LHCN-M2 (cell line): ENCODE measurements around the gene MTA3. TPM values are rescaled to one million over a fixed set of nuclear protein-coding genes. Genes with fewer than 3 reads are reported as not detected.

Experiments
- DNase-seq: peaks from one replicate; pipeline ENCODE4 v3.0.0-alpha.2; 2012; ENCODE audit warnings: low read depth
- total RNA-seq: library from RNA; depleted of rRNA; stranded (reverse); fragments of >200 nt; gene quantifications from 2 replicates; pipeline ENCODE4 v1.2.3, GENCODE V29; 2014

MTA3 gene
- total RNA-seq, 1 experiment from 2014 or later, result 18.8 TPM

DNA sequence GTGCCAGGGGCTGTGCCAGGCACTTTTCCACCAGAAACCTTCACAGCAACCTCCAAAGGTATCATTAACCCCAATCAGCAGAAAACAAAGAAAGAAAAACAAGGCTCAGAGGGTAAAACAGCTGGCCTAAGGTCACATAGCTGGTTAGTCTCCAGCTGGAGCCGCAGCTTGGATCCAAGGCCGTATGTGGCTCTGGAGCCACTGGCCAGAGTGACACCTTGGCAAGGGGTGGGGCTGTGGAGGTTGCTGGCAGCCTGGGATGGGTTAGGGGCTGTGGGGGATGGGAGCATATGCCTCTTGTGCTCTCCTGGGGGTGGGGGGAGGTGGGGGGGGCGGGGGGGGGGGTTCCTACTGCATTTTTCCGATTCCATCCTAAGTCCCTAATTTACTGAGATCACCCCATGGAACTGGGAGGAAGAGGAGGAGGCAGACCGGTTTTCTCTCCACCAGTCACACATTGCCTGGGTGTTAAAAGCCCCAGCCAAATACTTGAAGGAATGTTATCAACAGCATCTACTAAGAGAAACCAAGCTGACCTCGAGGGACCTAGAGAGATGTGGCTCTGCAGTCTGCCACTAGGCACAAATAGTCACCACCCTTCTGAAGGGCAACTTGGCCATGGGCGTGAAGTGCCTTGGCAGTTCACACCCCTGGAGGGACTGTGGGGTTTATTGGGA, 215.9 kb downstream of the MTA3 start:
- DNase-seq, result no peak

DNA sequence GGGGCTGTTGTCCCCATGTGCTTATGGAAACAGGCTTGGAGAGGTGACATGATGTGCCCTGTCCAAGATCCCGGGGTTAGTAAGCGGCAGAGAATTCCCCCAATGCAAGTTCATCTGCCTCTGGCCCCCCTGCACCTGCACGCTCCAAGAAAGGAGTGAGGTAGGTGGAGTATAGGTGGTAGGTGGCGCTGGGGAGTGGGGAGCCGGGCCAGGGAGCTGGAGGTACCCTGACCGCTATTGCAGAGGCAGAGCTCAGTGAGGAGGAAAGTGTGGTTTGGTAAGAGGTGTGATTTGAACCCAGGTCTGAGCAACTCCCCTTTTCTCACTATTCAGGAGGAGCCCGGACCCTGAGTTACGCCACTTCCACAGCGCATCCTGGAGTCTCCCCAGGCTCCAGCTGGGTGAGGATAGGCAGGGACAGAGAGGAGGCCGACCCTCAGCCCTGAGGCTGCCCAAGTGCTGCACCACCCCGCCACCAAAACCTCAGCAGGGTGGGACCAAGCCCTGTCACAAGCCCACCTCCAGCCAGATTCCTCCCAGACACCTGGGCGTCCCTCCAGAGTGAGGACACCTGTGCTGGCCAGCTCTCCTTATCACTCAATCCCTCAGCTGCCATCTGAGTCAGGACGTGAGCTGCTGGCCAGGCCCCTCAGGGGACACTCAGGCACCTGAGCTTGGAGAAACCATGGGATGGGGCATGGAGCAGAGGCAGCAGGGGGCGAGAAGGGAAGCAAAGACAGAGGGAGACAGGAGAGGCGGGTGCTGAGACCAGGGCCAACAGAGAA, 218.3 kb downstream of the MTA3 start:
- DNase-seq, result no peak

DNA sequence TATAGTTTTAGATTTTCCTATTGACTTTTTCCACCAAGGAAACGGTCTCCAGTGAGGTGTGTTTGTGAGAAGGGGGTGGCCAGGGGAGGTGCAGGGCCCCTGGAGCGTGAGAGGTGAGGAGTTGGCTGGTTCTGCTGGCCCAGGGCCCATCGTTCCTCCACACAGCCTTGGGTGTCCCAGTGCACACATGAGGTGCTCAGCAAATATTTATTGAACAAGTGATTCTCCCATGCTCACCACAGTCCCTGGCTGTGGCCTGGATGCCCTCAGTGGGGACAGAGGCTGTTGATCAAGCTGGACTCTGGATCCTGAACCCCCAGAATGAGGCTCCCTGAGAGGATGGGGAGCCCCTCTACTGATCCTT, 219.0 kb downstream of the MTA3 start:
- no peak for DNase-seq

DNA sequence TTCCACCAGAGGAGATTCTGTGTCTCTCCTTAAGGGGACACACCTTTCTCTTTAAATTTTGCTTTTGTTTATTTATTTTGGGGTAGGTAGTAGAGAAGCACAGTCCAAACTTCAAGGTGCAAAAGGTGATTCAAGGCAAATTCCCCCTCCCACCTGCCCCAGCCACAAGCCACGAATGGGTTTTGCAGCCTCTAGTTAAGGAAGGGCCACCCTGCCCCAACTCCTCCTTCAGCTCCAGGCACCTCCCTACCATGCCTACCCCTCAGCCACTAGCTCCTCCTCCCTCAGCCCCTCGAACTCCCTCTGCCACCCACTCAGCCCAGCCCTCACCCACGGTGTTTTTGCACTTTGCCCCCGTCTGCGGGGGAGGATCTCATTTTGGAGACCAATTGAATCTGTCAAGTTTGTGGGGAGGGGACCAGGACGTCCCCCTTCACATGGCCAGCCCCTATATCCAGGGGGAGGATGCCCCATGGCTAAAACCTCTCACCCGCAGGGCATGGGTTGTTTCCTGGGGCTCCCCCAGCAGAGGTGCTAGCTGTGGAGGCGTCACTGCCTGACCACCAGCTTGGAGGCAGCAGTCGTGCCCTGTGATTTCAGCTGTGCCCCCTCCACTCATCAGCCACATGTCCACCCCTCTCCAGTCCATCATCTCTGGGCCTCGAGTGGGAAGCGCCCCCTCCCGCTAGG, 219.5 kb downstream of the MTA3 start:
- DNase-seq, result no peak

DNA sequence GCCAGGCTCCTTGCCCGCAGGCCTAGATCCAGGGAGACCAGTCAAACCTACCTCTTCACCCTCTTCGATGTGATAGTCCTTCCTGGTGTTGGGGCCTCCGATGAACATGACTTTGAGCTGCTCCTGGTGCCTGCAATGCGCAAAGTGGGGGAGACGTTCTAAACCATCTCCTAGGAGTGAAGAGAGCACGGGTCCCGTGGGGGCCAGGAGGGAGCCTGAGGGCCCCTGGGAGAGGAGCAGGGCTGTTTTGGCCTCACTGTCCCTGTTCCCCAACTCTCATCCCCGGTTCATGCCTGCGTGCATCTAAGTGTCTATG, 220.0 kb downstream of the MTA3 start:
- DNase-seq, result no peak

DNA sequence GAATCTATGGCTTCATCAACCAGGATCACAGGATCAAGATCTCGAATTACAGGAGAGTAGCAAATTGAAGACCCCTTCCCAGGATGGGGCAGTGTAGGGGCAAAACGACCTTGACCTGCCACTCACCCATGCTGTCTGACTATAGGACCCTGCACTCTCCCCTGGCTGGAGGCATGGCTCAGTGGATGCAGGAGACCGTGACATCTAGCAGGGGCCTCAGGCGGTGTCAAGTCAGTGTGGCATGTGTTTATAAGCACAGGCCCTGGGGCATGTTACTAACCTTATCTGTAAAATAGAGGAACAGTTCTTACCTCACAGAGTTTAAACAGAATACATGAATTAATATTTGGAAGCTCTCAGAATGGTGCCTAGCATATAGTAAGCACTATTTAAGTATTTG, 220.4 kb downstream of the MTA3 start:
- no peak for DNase-seq

DNA sequence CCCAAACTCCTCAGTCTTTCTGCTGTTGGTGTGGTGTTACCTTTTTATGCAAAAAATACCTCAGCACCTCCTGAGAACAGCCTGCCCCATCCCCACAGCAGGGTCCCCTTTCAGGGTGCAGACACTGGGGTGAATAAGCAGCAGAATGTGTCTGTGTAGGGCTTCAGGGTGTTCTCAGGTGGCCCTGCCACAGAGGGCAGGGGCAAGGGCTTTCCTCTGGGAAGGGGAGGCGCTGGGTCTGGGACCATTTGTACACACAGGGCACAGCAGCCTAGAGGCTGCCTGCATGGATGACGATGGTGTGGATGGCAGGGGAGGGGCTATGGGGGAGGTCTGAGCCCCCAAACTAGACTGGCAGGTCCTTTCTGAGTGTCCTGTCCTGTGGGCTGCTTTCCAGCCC, 221.3 kb downstream of the MTA3 start:
- no peak for DNase-seq

DNA sequence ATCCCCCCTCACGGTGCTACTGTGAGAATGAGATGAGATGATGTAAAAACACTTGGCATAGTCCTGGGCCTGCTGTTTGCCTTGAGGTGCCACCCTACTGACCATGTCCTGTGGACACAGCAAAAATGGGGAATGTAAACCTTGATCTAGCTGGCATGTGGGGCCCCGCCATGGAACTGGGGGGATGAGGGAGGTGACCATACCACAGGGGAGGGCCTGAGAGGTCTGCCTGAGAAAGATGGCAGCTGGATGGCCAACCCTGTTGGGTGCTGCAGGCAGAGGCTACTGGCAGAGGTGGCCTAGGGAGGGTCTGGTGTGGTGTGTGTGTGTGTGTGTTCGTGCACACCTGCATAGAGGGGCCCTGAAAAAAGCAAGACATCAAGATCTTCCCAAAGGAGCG, 223.2 kb downstream of the MTA3 start:
- DNase-seq, result no peak

DNA sequence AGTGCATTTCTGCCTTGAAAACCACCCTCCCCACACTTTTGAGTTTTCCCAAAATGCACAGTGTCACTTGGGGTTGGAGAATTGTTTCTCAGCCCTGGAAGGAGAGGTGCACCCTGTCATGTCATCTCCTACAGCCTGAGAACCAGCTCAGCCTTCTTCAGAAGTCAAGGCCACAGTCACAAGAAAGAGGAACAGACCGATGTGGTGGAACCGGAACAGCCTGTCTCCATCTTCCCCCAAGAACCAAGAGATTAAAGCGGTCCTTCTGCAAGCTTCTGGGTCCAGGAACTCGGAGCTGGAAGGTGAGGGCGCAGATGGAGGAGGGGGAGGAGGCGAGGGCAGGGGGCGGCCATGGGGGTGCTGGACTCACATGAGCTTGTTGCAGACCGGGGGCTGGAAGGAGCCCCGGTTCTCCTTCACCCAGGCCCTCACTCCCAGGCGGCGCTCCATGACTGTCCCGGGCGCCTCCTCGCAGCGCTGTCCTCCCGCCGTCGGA, 223.7 kb downstream of the MTA3 start:
- no peak for DNase-seq

DNA sequence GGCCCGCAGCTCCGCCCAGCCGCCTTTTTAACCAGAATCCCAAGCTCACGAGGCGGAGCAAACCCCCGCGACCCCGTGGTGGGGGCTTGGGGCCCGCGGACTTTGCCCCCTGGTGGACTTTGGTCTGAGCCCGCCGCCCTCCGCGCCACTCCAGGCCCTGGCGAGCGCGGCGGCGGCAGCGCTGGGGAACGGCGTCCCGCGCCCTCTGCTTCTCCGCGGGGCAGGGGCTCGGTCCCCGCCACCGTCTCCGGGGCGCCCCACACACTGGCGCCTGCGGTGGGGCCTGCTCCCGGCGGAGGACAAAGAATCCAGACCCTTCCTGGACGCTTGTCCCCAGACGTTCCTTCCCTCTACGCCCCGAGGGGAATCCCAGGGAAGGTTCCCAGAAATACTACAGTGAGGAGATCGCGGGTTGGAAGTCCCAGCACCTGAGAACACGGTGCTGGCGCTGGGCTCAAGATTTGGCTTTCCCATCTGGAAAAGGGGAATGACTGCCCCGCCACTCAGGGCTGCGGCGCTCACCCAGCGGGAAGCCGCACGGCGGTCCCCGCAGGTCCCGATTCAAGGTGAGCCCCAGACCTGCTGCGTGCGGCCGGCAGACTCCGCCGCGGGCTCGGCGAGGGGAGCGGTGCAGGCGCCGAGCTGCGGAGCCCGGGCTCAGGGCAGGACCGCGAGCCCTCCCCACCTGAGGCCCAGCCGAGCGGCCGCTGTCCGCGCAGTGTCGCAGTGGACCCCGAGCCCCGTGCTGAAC, 224.3 kb downstream of the MTA3 start, which contains the start of gene HAAO:
TSS of gene HAAO (minus strand) at position 1 of the 751 bp plus-strand sequence. CDS start 47 bp downstream, outside the sequence.
- DNase-seq, result no peak

DNA sequence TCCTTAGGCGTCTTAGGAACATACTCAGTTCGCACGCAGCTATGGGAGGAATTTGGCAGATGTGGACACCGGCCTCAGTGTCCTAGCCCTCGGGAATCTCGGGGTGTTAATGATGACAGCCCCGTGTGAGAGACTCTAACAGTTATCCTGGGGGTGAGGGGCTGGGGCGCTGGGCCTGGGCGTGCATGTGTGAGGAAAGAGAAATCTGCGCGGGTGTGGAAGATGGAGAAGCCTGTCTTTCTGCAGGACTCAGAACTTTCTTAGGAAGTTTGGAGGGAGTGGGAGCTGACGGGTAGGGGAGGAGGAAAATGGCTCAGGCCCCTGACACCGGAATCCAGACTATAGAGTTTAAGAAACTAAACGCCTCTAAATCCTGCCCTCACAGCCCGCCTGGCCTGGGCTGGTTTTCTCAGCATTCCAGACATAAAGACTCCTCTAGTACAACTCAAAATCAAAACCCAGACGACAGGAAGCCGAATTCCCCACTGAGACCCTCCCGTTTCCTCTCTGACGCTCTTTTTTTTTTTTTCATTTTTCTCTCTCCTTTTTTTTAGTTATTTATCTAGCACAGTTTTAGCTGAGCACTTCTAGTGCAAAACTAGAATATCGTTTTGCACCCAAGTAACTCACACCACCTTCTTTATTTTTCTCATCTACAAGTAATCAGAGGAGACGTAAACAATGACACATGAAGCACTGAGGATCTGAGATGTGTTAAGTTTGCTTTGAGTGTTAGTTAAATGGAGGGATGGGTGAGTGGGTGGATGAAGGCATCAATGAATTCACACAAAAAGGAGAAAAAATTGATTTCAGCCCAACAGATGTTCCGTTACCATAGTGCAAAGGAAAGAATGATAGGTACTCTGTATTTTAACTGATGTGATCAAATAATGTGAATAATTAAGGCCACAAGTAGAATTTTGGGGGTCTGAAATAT, 225.2 kb downstream of the MTA3 start:
- DNase-seq, result no peak

DNA sequence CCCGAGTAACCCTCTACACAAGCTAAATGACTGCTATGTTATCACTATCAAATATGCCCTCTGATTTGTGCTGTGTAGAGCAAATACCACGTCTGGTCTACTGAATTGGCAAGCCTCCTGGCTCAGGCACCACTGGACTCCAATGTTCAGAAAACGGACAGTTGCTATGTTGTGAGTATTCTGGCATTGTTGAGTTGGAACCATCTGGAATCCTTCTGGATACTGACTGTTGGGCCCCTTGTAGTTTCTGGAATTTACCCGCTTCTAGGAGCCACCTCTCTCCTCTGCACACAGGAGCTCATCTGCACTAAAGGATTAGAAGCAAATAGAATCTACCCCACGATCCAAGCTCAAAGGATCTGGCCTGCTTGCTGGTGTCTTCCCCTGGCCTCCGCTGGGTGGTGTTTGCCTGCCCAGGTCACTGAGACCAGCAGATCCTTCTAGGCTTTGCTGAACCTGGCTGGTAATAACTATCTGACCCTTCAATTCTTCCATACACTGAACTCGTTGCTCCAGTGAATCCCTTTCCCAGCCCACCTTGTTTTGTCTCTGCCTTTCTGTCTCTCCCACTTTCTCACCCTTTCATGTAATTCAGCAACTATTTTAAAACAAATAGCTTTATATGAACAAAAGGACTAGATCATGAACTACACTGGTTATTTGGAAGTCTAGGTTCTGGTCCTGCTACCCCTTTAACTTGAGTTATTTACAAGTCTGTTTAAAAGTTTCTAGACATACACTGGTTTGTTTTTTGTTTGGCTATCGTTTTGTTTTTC, 226.0 kb downstream of the MTA3 start:
- no peak for DNase-seq

DNA sequence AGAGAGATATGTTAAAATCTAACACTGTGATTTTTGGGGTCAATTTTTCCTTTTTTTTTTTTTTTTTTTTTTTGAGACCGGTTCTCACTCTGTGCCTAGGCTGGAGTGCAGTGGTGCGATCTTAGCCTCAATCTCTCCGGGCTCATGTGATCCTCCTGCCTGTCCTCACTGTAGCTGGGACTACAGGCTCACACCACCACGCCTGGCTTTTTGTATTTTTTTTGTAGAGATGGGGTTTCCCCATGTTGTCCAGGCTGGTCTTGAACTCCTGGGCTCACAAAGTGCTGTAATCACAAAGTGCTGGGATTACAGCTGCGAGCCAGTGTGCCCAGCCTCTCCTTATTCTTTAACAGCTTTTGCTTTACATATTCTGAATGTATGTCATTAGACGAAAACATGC, 226.8 kb downstream of the MTA3 start:
- no peak for DNase-seq

DNA sequence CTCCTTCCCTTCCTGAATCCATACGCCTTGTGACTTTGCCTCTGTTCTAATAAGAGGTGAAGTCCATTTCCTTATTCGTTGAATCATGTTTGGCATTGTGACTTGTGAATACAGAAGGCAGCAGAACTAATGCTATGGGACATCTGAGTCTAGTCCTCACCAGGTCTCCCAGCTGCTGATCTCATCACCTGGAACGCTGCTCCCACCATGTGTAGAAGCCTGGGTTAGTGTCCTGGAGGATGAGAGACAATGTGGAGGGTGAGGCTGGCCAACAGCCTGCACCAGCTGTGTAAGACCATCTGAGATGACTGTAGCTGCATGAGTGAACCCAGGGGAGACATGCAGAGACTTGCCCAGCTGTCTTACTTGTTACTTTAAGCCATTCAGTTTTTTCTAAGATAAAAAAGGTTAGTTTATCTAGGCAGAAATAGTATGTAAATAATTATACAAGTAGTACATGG, 227.4 kb downstream of the MTA3 start:
- DNase-seq, result peak; percentile 73

DNA sequence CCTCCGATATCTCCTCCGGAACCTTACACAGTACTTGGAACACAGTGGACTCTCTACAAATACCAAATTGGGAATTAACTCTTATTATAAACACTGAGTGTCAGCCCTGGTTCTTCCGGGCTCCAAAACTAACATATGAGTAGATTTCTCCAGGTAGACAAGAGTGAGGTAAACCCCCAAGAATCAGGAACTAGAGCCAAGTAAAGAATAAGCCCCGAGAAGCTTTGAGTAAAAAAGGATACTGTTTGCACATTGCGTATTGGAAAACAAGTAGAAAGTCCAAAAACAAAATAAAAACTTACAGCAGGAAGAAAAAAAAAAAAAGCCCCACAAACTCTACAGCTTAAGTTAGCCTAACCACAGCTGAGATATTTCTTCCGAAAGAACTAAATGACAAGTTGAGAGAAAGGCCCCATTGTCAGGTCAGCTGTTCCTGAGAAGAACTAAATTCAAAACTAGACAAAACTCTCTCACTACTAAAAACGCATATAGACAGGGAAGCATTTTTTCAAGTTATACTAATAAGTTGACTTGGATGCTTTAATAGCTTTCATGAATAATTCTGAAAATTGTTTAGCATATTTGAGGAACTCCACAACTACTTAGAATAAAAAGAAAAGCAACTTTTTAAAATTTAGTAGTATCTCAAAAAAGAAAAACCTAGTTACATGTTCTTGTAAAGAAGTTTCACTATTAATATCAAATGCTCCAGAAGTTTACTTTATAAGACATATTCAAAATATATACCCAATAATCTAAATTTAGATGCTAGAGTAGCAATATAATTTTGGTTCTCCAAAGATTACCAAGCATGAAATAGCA, 228.2 kb downstream of the MTA3 start:
- DNase-seq, result no peak

DNA sequence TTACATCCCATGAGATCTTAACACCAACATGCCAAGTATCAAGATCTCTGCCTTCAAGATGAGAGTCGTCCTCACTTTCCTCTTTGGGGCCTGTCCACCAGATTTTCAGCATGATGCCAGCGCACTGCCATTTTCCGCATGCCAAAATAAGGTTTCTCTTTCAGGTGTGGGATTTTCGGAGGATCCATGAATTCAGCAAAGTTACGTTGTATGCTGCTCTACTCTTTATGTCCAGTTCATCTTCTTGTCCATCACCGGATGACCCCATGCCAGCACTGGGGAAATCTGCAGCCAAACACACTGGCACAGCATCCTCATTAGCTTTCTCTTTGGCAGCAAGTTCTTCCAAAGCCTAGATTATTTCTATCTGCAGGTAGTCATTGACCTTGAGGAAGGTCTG, 228.8 kb downstream of the MTA3 start:
- DNase-seq, result no peak

DNA sequence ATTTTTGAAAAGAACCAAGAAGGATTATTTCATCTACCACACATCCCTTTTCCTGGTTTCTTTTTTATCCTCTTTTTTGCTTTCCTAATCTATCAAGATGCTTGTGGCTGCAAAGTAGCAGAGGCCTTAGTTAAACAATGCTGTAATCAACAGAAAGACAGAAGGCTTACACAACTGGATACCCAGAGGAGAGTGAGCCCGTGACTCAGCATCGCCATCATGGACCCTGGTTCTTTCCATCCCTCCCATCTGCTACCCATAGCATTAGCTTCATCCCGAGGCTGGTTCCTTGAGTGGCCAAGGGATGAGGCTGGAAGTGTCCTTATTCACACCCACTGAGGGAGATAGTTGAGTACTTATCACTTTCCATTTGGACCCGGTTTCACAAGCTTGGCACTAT, 231.4 kb downstream of the MTA3 start:
- no peak for DNase-seq

DNA sequence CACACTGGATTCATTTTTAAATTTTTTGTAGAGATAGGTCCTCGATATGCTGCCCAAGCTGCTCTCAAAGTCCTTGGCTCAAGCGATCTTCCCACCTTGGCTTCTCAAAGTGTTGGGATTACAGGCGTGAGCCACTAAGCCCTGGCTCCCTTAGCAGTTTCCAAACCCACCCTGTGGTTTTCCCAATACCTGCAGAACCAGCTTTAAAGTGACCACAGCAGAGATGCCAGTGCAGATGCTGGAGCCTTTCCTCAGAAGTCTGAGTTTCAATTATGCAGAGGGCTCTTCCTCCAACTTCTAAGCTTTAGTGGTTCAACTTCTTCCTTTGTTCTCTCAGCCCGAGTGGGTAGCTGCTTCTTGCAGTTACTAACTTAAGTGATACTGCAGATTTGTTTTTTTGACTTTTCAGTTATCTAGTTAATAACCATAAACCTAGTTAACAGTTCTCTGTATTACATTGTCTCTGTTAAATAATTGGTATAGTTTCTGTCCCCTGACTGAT, 232.1 kb downstream of the MTA3 start:
- no peak for DNase-seq

DNA sequence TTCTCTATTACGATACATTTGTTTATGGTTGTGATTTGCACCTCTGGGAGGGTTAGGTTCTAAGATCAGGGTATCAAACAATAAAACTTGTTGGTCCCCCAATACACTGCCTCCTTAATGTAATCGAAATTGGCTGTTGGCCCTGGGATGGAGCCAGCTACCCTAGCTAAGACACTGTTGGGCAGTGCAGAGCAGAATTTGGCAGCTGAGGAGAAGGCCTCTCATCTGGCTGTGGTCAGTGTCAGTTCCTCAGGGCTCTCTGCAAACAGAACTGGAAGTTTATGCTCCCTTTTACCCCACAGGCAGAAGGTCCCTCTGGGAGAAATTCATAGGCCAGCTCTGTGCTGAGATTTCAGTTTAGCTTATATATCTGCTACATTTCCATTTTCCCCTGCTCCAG, 232.5 kb downstream of the MTA3 start:
- DNase-seq, result no peak
